T-helper 17 cell (primary cell): ENCODE data around the gene CFAP61. TPM values are rescaled to one million over a fixed set of nuclear protein-coding genes. Genes with fewer than 3 reads are reported as not detected.

Experiments
- ATAC-seq: fragments of 150-1000 bp; cut with Tn5 transposase; 2 replicates; pipeline ENCODE4 v1.10.0; 2021; ENCODE audit warnings: mild to moderate bottlenecking, moderate library complexity
- DNase-seq, 3 donors: peaks; one replicate each; pipeline versions ENCODE4 v3.0.0 to v3.0.0-alpha.2; 2020 to 2021
- H3K9me3 ChIP-seq: one replicate; pipeline ENCODE4 v1.7.0; 2013; ENCODE audit warnings: low read length, mild to moderate bottlenecking; ENCODE audit not compliant: control insufficient read depth, poor library complexity, severe bottlenecking
- H3K27ac Mint-ChIP-seq: one replicate; pipeline ENCODE4 v1.8.0; 2022; ENCODE audit warnings: mild to moderate bottlenecking, moderate library complexity, mixed read lengths
- H3K27me3 Mint-ChIP-seq: one replicate; pipeline ENCODE4 v1.8.0; 2022; ENCODE audit warnings: mixed read lengths
- H3K36me3 Mint-ChIP-seq: one replicate; pipeline ENCODE4 v1.8.0; 2022; ENCODE audit warnings: low read depth, mixed read lengths
- H3K4me1 Mint-ChIP-seq: one replicate; pipeline ENCODE4 v1.8.0; 2022; ENCODE audit warnings: mild to moderate bottlenecking, mixed read lengths
- H3K4me3 Mint-ChIP-seq: one replicate; pipeline ENCODE4 v1.8.0; 2022; ENCODE audit warnings: mild to moderate bottlenecking, moderate library complexity, mixed read lengths
- total RNA-seq, 4 donors: library from RNA in 2 of 4; stranded (reverse) in 2 of 4; gene quantifications; one replicate each; pipeline ENCODE4 v1.2.3 and lab custom pipeline; 2022 to 2026

CFAP61 gene
- total RNA-seq, 2 donors from 2014 or later = not detected

DNA sequence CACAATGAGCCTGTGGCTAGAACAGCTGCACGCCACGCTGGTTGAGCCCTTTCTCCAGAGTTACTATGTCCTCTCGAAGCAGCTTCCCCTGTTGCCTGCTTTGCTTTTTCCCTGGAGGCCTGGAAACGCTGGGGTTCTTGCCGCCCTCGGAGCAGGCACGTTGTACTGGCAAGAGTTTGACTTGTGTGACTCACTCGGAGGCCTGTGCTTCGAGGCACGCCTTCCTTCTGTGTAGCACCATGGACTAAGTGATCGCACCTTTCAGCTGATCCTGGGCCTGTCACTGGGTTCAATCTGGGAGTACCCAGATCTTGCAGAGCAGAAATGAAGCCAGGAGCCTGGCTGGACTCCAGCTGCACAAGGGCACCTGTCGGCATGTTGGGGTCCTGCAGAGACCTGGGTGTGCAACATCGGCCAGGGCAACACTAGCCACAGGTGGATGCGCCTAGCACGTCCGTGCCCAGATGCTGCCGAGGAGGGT lies 320.8 kb downstream of the CFAP61 start:
- Mint-ChIP-seq H3K27ac (no peak overlapping the region), H3K4me3 (no peak overlapping the region), H3K4me1 (peaks cover 7% of the 10 kb centered on the region), H3K27me3 (peaks cover 63% of the 10 kb centered on the region), H3K36me3 (peaks cover 7% of the 10 kb centered on the region)
- no peak for ATAC-seq
- H3K9me3 ChIP-seq = no peaks in the 10 kb centered on the region
- no peak for DNase-seq

- ATAC-seq (no peak), DNase-seq (no peak)
- H3K36me3 Mint-ChIP-seq = peaks cover 3% of the 10 kb centered on the region
- H3K27ac Mint-ChIP-seq = no peak overlapping the region
- peaks cover 66% of the 10 kb centered on the region for H3K27me3 Mint-ChIP-seq
- no peaks in the 10 kb centered on the region for H3K4me1 Mint-ChIP-seq
- H3K4me3 Mint-ChIP-seq = no peak overlapping the region
- H3K9me3 ChIP-seq = no peaks in the 10 kb centered on the region
Observed at GRCh38 chr20:20375862-20376261, 323.5 kb downstream of the CFAP61 start.

GRCh38 chr20:20386192-20386591 lies 333.9 kb downstream of the CFAP61 start:
- peaks cover 10% of the 10 kb centered on the region for H3K27me3 Mint-ChIP-seq
- no peaks in the 10 kb centered on the region for H3K36me3 Mint-ChIP-seq
- H3K4me1 Mint-ChIP-seq = no peaks in the 10 kb centered on the region
- ATAC-seq (no peak), DNase-seq (no peak)
- H3K4me3 Mint-ChIP-seq = no peak overlapping the region
- no peaks in the 10 kb centered on the region for H3K9me3 ChIP-seq
- no peak overlapping the region for H3K27ac Mint-ChIP-seq

GRCh38 chr20:20390393-20390792 lies 338.1 kb downstream of the CFAP61 start:
- H3K4me1 Mint-ChIP-seq = no peaks in the 10 kb centered on the region
- H3K27ac Mint-ChIP-seq = no peak overlapping the region
- H3K4me3 Mint-ChIP-seq = no peak overlapping the region

GRCh38 chr20:20391115-20391514 lies 338.8 kb downstream of the CFAP61 start:
- H3K36me3 Mint-ChIP-seq = no peaks in the 10 kb centered on the region
- no peaks in the 10 kb centered on the region for H3K27me3 Mint-ChIP-seq
- ATAC-seq = no peak
- DNase-seq = no peak
- no peak overlapping the region for H3K4me3 Mint-ChIP-seq
- no peak overlapping the region for H3K27ac Mint-ChIP-seq
- H3K9me3 ChIP-seq = no peaks in the 10 kb centered on the region
- H3K4me1 Mint-ChIP-seq = no peaks in the 10 kb centered on the region

More at GRCh38 chr20:20390393-20390792, 338.1 kb downstream of the CFAP61 start:
- no peak for DNase-seq
- no peaks in the 10 kb centered on the region for H3K9me3 ChIP-seq
- no peak for ATAC-seq
- Mint-ChIP-seq H3K36me3 (no peaks in the 10 kb centered on the region), H3K27me3 (no peaks in the 10 kb centered on the region)

DNA sequence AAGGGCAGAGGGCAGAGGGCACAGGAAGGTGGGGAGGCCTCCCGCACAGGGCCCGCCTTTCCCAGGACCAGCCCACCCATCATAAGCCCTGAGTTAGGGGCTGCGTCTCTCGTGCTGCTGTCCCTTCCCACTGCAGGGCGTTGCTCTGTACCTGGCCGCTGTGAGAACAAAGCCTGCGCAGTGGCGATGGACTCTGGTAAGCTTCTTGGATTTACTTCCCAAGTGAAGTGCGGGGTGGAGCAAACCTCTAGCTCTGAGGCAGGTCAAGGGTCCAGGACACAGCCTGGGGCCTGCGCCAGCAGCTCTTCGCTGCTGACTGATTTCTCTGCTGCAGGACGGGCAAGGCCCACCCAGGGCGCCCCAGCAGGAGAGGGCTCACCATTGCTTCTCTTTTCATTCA lies 339.4 kb downstream of the CFAP61 start:
- H3K4me1 Mint-ChIP-seq = no peaks in the 10 kb centered on the region
- ATAC-seq (no peak), DNase-seq (no peak)
- H3K36me3 Mint-ChIP-seq = no peaks in the 10 kb centered on the region
- H3K9me3 ChIP-seq = no peaks in the 10 kb centered on the region
- H3K27ac Mint-ChIP-seq = no peak overlapping the region
- no peaks in the 10 kb centered on the region for H3K27me3 Mint-ChIP-seq
- no peak overlapping the region for H3K4me3 Mint-ChIP-seq

GRCh38 chr20:20393207-20394120 lies 341.1 kb downstream of the CFAP61 start:
- H3K27me3 Mint-ChIP-seq = no peaks in the 10 kb centered on the region
- ATAC-seq = no peak
- no peaks in the 10 kb centered on the region for H3K9me3 ChIP-seq
- no peak overlapping the region for H3K4me3 Mint-ChIP-seq
- peak overlapping the region; percentile 19 for H3K27ac Mint-ChIP-seq
- H3K36me3 Mint-ChIP-seq = no peaks in the 10 kb centered on the region
- DNase-seq = no peak
- H3K4me1 Mint-ChIP-seq = no peaks in the 10 kb centered on the region

DNA sequence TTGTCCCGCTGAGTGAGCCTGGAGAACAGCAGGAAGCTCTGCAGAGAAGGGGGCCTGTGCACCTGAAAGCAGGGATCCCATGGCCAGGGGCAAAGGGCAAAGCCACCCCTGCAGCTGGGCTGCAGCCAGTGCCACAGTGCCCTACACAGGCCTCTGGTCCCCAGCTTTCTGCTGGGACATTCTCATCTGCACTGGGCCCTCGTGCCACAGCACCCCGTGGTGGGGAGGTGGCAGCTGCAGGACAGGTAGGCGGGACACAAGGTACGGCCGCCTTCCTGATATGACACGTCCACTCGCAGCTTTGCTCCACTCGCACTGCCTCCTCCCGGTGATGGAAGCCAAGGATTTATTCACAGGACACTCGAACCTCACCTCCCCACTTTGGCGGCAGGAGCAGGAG lies 342.8 kb downstream of the CFAP61 start:
- Mint-ChIP-seq H3K27ac (no peak overlapping the region), H3K4me1 (peaks cover 2% of the 10 kb centered on the region), H3K4me3 (no peak overlapping the region), H3K36me3 (no peaks in the 10 kb centered on the region), H3K27me3 (no peaks in the 10 kb centered on the region)
- no peaks in the 10 kb centered on the region for H3K9me3 ChIP-seq
- DNase-seq (no peak), ATAC-seq (no peak)

DNA sequence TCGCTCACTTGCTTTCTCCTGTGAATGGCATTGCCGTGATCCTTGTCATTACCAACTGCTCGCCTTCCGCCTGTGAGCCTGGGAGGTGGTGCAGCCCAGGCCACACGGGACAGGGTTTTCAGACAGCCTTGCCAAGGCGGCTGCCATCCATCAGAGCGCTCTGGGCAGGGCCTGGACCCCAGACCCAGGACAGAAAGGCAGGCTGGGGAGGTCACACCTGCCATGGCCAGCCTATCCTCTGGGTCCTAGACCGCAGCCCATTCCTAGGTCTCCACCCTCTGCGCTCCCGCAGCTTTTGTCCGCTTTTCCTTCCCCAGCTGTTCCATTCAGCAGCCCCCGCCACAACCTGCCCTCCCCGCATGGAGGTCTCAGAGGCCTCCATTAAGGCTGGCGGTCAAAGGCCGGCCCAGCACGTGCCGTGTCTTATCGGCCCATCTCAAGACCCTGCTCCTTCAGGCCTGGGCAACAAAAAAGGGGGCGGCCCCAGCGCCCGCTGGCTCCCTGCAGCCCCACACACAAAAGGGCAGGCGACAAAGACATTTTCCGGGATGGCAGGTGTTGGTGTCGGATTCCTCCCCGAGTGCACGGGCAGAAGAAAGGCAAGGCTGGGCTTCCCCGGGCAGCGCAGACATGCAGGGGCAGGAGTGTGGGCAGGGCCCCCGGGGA lies 343.7 kb downstream of the CFAP61 start:
- H3K36me3 Mint-ChIP-seq = no peaks in the 10 kb centered on the region
- no peaks in the 10 kb centered on the region for H3K27me3 Mint-ChIP-seq
- no peaks in the 10 kb centered on the region for H3K9me3 ChIP-seq
- no peak overlapping the region for H3K27ac Mint-ChIP-seq
- ATAC-seq (no peak), DNase-seq (no peak)
- H3K4me3 Mint-ChIP-seq = no peak overlapping the region
- H3K4me1 Mint-ChIP-seq = peaks cover 2% of the 10 kb centered on the region

DNA sequence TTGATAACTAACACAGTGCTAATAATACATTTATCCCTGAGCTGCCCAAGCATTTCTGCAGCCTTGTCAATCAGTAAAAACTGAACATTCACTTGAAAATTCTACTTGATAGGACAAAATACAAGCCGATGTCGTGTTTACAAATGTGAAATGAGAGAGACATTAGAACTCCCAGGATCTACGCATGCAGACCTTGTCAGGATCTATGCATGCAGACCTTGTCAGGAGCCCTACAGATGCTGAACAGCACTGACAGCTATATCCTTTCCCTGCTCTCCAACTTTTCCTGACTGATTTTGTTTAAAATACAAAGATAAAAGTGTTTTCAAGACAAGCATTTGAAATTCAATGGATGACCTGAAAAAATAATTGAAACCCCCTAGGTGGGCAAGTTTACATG lies 344.5 kb downstream of the CFAP61 start:
- Mint-ChIP-seq H3K4me1 (peaks cover 2% of the 10 kb centered on the region), H3K4me3 (no peak overlapping the region), H3K27me3 (no peaks in the 10 kb centered on the region), H3K27ac (no peak overlapping the region), H3K36me3 (no peaks in the 10 kb centered on the region)
- H3K9me3 ChIP-seq = no peaks in the 10 kb centered on the region
- DNase-seq (no peak), ATAC-seq (no peak)

DNA sequence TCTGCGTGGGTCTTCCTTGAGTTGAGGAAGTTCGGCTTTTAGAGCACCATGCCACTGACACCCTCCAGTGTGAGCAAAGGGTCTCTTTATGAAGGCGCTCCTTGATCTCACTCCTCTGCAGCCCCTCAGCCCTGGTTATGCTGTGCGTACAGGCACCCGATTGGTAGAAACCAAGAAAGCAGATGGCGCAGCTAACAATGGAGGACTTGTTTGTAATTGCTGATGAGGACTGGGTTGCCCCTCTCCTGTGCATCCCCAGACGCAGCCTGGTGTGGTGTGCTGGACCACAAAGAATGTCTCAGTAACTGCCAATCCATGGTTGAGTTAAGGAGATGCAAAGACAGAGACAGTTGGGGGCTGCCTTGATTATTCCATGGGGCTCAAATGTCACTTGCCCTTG lies 345.8 kb downstream of the CFAP61 start:
- no peak for ATAC-seq
- no peak for DNase-seq
- H3K9me3 ChIP-seq = no peaks in the 10 kb centered on the region
- no peak overlapping the region for H3K27ac Mint-ChIP-seq
- peaks cover 4% of the 10 kb centered on the region for H3K4me1 Mint-ChIP-seq
- no peak overlapping the region for H3K4me3 Mint-ChIP-seq
- no peaks in the 10 kb centered on the region for H3K27me3 Mint-ChIP-seq
- H3K36me3 Mint-ChIP-seq = peaks cover 3% of the 10 kb centered on the region

- Mint-ChIP-seq H3K4me1 (peaks cover 4% of the 10 kb centered on the region), H3K27ac (no peak overlapping the region), H3K27me3 (no peaks in the 10 kb centered on the region), H3K36me3 (peaks cover 3% of the 10 kb centered on the region), H3K4me3 (no peak overlapping the region)
- H3K9me3 ChIP-seq = no peaks in the 10 kb centered on the region
- ATAC-seq (no peak), DNase-seq (no peak)
Observed at GRCh38 chr20:20399531-20400500, 347.5 kb downstream of the CFAP61 start.

DNA sequence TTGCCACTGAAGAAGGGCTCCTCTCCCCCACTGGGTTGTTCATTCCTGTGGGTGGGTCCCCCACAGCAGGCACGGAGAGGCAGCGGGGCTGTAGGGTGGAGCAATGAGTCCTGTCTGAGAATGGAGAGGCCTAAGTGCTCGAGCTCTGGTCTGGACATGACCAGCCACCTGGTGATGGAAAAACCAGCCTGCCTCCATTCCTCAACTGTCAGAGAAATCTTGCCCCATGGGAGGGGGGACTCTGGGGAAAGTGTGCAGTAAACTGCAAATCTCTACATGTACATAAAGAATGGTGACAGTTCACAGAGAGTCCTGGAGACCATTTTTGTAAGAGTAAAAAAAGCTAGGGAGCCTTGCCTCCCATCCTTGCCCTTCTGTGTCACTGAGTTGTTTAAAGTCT lies 349.7 kb downstream of the CFAP61 start:
- H3K27ac Mint-ChIP-seq = no peak overlapping the region
- H3K4me1 Mint-ChIP-seq = peaks cover 8% of the 10 kb centered on the region
- DNase-seq (no peak), ATAC-seq (no peak)
- no peaks in the 10 kb centered on the region for H3K9me3 ChIP-seq
- peaks cover 3% of the 10 kb centered on the region for H3K36me3 Mint-ChIP-seq
- H3K27me3 Mint-ChIP-seq = no peaks in the 10 kb centered on the region
- no peak overlapping the region for H3K4me3 Mint-ChIP-seq
